LHCN-M2 (cell line): ENCODE measurements around the gene TBL3. TPM values are rescaled to one million over a fixed set of nuclear protein-coding genes. Genes with fewer than 3 reads are reported as not detected.
"Not testable (repeated sequence)": the region's sequence is repeated elsewhere in the genome, so short reads cannot be mapped to it uniquely, and the experiment has no call there.

Experiments used
- DNase-seq: peaks from one replicate; pipeline ENCODE4 v3.0.0-alpha.2; 2012; ENCODE audit warnings: low read depth
- polyA plus RNA-seq: library from polyadenylated mRNA; unstranded; fragments of >200 nt; gene quantifications from one replicate; pipeline ENCODE4 v1.2.1, GENCODE V29; 2012; ENCODE audit warnings: missing spikeins
- total RNA-seq: library from RNA; depleted of rRNA; stranded (reverse); fragments of >200 nt; gene quantifications from 2 replicates; pipeline ENCODE4 v1.2.3, GENCODE V29; 2014; rRNA removed

The TBL3 gene
- total RNA-seq, result 52.1 and 85.4 TPM in 2 replicates
- 37.0 TPM for polyA plus RNA-seq

DNA sequence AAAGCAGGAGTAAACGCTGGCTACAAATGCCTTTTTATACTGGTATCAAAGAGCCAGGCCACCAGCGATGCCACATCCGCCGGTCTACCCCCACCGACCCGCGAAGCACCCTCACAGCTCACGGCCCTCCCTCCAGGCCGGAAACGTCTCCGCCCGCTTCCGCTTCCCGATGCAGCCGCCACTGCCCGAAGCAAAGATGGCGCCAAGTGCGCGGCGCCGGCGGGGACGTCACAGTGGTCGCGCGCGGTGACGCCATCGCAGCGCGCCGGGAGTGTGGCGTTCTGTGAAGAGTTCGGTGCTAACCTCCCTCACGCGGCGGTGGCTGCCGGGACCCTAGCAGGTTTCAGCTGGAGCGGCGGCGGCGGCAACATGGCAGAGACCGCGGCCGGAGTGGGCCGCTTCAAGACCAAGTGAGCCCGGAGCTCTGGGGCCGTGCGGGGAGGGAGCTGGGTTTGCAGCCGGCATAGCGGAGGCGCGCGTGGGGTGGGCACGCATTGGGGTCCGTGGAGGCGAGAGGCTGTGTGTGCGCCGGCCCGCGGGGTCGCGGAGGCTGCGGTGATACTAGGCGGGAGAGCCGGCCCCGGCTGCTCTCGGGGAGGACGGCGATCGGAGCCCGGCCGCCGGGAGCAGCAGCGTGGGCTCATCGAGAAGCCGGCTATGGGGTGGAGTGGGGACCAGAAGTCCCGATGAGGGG, at the start of gene TBL3:
Gene TBL3 (plus strand): TSS at position 258 of the 694 bp plus-strand sequence. CDS start 112 bp downstream, at position 370.
- peak; percentile 93 for DNase-seq

DNA sequence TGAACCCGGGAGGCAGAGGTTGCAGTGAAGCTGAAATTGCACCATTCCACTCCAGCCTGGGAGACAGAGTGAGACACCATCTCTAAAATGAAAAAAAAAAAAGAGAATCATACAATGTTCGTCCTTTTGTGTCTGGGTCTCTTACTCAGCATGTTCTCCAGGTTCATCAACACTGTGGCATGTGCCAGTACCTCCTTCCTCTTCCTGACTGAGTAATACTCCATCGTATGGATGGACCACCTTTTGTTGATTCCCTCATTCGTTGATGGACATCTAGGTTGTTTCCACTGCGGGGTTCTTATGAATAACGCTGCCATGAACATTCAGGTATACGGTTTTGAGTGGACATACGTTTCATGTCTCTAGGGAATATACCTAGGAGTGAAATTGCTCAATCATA, 49.5 kb upstream of the TBL3 start:
- no peak for DNase-seq

GRCh38 chr16:1923299-1924034, 48.4 kb upstream of the TBL3 start:
- DNase-seq, result no peak

- no peak for DNase-seq
These were observed 47.8 kb upstream of the TBL3 start for GRCh38 chr16:1924095-1924494.

- no peak for DNase-seq
These were observed 45.6 kb upstream of the TBL3 start for GRCh38 chr16:1926271-1926670.

GRCh38 chr16:1929105-1929504, 42.7 kb upstream of the TBL3 start:
- no peak for DNase-seq

DNA sequence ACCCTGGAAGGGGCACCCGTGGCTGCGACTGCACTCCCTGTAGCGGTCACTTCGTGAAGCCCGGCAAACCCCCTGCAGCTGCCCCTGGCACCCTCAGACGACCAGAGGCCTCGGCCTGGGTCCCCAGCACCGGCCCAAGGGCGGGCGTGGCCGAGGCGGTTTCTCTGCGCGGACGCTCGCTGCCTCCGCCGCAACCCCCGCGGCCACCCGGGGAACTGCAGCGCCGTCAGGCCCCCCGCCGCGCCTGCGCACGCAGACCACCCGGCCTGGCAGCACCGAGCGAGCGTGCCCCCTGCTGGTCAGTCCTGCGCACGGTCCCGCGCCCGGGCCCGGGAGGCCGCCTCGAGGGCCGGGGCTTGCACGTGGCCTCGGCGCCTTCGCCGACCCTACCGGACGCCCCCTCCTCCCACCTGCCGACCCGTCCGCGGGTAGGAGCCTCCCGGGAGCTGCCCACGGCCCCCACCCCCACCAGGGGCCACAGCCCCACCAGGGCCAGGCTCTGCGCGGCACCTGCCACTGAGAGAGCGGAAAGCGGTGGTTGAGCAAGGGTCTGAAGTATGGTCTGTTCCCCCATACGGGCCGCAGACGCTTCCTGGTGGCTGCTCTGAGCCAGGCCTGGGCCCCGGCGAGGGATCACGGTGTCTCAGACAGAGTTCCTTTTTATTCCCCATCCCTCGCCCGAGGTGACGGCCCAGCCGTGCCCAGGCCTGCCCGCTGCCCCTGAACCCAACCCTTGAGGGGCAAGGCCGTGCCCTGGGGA, 42.1 kb upstream of the TBL3 start:
- peak; percentile 68 for DNase-seq

DNA sequence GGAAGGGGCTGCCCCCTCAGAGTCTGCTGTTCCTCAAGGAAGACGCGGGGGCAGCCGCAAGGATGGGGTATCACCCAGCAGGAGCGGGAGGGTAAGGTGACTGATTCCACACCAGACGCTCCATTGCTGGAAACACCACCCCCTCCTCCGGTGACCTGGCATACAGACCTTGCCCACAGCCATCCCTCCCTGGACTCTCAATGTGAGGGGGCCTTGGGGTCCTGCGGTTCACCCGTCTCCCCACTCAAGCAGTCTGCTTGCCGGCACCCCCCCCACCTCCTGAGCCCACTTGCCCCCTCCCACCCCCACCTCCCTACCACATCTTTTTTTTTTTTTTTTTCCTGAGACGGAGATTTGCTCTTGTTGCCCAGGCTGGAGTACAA, 41.5 kb upstream of the TBL3 start:
- DNase-seq, result no peak

DNA sequence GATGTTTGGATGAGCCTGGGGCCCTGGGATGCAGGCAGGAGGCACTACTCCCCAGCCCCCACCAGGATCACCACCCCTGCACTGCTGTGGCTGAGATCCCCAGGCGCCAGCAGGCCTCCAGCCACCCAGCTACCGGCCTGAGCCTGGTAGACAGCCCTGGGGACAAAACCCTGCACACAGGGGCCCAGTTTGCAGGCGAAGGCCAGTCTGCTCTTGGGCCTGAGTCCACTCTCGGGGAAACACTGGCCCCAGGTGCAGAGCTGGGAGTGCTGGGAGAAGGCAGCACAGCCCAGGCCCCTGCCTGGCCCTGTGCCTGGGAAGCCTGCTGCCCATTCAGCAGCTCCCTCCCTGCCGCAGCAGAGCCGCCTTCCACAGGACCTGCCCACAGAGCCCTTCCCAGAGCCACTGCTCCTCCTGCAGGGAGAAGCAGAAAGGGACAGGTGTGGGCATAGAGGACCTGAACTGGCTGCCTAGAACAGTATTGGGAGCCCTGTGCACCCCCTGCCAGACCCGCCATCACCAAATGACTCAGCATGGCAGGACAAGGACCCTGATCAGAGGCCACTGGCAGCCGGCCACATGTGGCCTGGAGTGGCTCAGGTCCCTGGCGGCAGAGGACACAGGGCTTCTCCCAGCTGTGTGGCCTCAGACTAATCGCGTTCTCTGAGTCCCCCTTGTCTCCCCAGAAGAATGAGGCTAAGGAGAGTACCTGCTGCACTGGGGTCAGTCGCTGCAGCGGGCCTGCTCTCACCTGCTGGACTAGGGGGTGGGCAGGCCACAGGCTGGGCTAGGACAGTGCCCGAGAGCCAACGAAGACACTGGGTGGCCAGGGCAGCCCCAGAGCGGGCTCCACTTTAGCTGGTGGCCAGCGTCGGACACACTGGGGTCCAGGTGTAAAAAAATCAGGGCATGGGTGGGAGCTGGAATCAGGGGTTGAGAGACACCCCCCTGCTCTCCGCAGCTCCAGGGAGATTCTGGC, 39.5 kb upstream of the TBL3 start:
- no peak for DNase-seq

DNA sequence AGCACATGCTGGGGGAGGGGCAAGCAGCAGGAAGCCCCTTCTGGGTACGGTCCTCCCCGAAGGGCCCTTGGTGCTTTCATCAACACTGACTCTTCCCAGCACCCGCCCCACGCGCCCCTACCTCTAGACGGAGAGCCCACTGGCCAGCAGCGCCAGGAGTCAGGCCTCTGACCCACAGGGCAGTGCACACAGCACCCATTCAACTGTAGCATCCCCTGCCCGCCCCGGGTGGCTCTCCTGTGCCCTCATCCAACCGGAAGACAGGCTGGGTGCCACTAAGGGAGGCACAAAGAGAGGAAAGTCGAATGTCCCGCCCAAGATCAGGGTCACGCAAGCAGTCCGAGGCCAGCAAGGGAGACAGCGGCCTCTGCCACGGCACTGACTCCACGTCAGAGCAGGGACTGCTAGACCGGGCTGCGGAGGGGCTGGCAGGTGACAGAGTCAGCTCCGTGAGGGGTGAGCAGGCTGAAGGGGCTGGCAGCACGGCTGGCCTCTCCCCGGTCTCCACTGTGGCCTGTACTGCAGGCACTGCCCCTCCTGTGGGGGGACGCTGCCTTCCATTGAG, 38.7 kb upstream of the TBL3 start:
- no peak for DNase-seq

DNA sequence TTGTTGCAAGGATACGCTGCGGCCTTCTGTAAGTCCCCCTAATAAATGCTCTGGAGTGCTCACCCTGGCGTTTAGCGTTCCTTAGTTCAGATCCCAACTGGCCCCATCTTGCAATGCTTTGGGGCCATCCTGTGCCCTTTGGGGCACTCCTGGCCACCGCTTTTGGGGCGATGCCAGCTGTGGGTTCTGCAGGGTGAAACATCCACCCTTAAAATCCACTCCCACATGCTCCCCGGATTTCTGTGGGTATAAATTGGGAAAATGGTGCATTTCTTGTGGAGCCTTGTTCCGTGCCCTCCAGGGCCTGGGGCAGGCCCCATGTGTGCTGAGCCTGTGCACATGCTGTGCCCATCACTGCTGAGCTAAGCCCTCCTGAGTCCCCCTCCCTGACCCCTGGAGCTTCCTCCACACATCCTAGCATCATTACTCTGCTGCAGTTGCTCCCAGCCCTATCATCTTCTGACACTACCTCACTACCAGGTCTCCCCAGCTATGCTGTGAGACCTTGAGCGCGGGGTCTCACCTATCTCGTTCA, 34.8 kb upstream of the TBL3 start:
- DNase-seq, result no peak

- DNase-seq, result no peak
These were observed 33.5 kb upstream of the TBL3 start for GRCh38 chr16:1938316-1938715.

DNA sequence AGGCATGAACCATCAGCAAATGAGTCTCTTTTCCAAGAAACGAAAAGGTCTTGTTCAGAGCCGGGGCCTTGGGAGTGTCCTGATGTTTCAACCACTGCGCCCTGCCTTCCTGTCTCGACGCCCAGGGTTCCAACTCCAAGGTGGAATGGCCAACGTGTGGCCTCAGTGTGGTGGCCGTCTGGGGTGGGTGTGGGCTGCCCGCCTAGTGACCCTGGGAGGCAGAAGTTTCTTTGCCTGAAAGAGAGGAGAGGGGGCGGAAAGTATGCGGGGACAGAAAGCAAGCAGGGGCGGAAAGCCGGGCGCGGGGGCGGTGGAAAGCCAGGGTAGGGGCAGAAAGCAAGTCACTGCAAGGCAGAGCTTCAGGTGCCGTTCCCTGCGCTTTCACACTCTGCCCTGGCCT, 32.9 kb upstream of the TBL3 start:
- no peak for DNase-seq

DNA sequence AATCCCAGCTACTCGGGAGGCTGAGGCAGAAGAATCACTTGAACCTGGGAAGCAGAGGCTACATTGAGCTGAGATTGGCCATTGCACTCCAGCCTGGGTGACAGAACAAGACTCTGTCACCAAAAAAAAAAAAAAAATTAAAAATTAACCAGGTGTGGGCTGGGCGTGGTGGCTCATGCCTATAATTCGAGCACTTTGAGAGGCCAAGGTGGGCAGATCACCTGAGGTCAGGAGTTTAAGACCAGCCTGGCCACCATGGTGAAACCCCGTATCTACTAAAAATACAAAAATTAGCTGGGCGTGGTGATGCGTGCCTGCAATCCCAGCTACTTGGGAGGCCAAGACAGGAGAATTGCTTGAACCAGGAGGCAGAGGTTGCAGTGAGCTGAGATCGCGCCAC, 32.0 kb upstream of the TBL3 start:
- not testable (repeated sequence) for DNase-seq

DNA sequence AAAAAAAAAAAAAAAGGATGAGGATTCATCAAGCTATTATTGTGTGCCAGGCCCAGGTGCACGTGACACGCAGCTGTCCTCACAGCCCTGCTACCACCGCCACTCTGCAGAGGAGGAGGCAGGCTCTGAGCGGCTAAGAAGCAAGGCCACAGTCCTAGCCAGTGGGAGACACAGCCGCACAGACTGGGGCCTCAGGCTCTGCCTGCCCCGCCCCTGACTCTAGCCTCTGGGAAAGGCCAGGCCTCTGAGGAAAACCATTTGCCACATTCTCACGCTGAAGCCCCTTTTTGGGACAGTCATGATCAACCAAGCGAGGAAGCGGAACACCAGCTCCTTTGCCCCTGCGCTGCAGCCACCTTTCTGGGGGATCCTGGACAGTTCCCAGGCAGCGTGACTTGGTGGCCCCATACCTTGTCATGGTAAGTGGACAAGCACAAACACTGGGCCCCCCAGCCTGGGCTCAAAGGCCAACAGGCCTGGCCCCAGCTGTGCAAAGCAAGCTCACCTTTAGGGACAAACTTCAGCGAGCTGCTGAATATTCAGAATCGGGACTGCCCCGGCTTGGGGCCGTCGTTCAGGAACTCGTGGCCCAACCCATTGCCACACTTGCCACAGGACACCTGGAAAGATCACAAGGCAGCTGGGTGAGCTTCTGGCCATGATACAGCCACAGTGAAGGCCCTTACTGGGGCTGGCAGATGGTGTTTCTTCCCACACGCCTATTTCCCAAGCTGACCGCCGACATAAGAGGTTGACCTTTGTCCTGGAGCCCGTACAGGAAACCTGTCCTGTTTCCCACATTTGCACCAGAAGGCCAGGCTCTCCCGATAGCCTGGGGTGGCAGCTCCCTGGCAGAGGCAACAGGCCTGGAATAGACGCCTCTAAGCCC, 31.3 kb upstream of the TBL3 start:
- no peak for DNase-seq

- DNase-seq, result no peak
These were observed 30.4 kb upstream of the TBL3 start for GRCh38 chr16:1941162-1942046.

GRCh38 chr16:1942047-1942809, 29.6 kb upstream of the TBL3 start:
- DNase-seq, result peak; percentile 37
